Liver (tissue), 9 donors: ENCODE data around the gene ACOT8. TPM values are rescaled to one million over a fixed set of nuclear protein-coding genes. Genes with fewer than 3 reads are reported as not detected.
"Not testable (repeated sequence)": the region's sequence is repeated elsewhere in the genome, so short reads cannot be mapped to it uniquely, and the experiment has no call there.

Source experiments
- DNase-seq: peaks from one replicate; pipeline ENCODE4 v3.0.0-alpha.2; 2017; ENCODE audit warnings: low spot score
- H3K27ac ChIP-seq, 2 donors: one replicate each; pipeline ENCODE4 v1.7.0; 2013; ENCODE audit warnings: inconsistent platforms in 2 of 2, low read length in 2 of 2, control low read depth in 1 of 2, low read depth in 1 of 2, mild to moderate bottlenecking in 1 of 2
- H3K27me3 ChIP-seq, 4 donors: one replicate each; pipeline versions ENCODE4 v1.6.1 to v1.7.0; 2013; ENCODE audit warnings: low read length in 3 of 4, inconsistent platforms in 1 of 4, mild to moderate bottlenecking in 1 of 4, moderate library complexity in 1 of 4; ENCODE audit not compliant: control insufficient read depth in 4 of 4, insufficient read depth in 4 of 4
- H3K36me3 ChIP-seq, 4 donors: one replicate each; pipeline versions ENCODE4 v1.6.1 to v1.7.0; 2013; ENCODE audit warnings: low read length in 3 of 4, mild to moderate bottlenecking in 3 of 4, low read depth in 1 of 4, moderate library complexity in 1 of 4; ENCODE audit not compliant: control insufficient read depth in 4 of 4, insufficient read depth in 3 of 4
- H3K4me1 ChIP-seq, 4 donors: one replicate each; pipeline versions ENCODE4 v1.6.1 to v1.7.0; 2013; ENCODE audit warnings: low read length in 3 of 4, mild to moderate bottlenecking in 3 of 4, moderate library complexity in 1 of 4; ENCODE audit not compliant: control insufficient read depth in 4 of 4, insufficient read depth in 4 of 4
- H3K4me3 ChIP-seq, 3 donors: one replicate each; pipeline versions ENCODE4 v1.6.1 to v1.7.0; 2013; ENCODE audit warnings: low read length in 3 of 3, control low read depth in 1 of 3, low read depth in 1 of 3, mild to moderate bottlenecking in 1 of 3
- H3K9ac ChIP-seq, 2 donors: one replicate each; pipeline ENCODE4 v1.7.0; 2013; ENCODE audit warnings: low read length in 2 of 2, mild to moderate bottlenecking in 2 of 2, moderate library complexity in 2 of 2, control low read depth in 1 of 2, low read depth in 1 of 2
- H3K9me3 ChIP-seq, 4 donors: one replicate each; pipeline versions ENCODE4 v1.6.1 to v1.7.0; 2013; ENCODE audit warnings: low read length in 3 of 4; ENCODE audit not compliant: control insufficient read depth in 4 of 4
- EGR1 ChIP-seq, 2 donors: IDR thresholded peaks; 2 replicates each; pipeline ENCODE4 v1.6.1; 2016 to 2018; ENCODE audit warnings: antibody characterized with exemption in 2 of 2, low read depth in 2 of 2
- FOXA2 ChIP-seq: IDR thresholded peaks from 2 replicates; pipeline ENCODE4 v1.6.1; 2016; ENCODE audit warnings: antibody characterized with exemption
- GABPA ChIP-seq, 2 donors: IDR thresholded peaks in 1 of 2; conservative IDR thresholded peaks in 1 of 2; 2 replicates each; pipeline ENCODE4 v1.6.1; 2016; ENCODE audit warnings: antibody characterized with exemption in 2 of 2, mild to moderate bottlenecking in 1 of 2, moderate library complexity in 1 of 2
- HNF4A ChIP-seq, 2 donors: conservative IDR thresholded peaks; 2 replicates each; pipeline ENCODE4 v1.6.1; 2016; ENCODE audit warnings: antibody characterized with exemption in 2 of 2, mild to moderate bottlenecking in 2 of 2
- RAD21 ChIP-seq, 2 donors: IDR thresholded peaks; 2 replicates each; pipeline ENCODE4 v1.6.1; 2016; ENCODE audit warnings: antibody characterized with exemption in 2 of 2, mild to moderate bottlenecking in 2 of 2
- REST ChIP-seq: IDR thresholded peaks from 2 replicates; pipeline ENCODE4 v1.6.1; 2016; ENCODE audit warnings: antibody characterized with exemption, mild to moderate bottlenecking
- RXRA ChIP-seq, 2 donors: IDR thresholded peaks; 2 replicates each; pipeline ENCODE4 v1.6.1; 2017 to 2018; ENCODE audit warnings: antibody characterized with exemption in 2 of 2, mild to moderate bottlenecking in 1 of 2
- YY1 ChIP-seq: IDR thresholded peaks from 2 replicates; pipeline ENCODE4 v1.6.1; 2016; ENCODE audit warnings: antibody characterized with exemption, mild to moderate bottlenecking
- ZBTB33 ChIP-seq: IDR thresholded peaks from 2 replicates; pipeline ENCODE4 v1.6.1; 2016; ENCODE audit warnings: antibody characterized with exemption
- WGBS: extraction: QIAGEN DNeasy Blood & Tissue Kit; methylation state at CpG from one replicate; pipeline ENCODE4 v1.1.7; 2013; 5-methylcytosine and 5-hydroxymethylcytosine counted together
- polyA plus RNA-seq, 2 donors: library from polyadenylated mRNA; stranded (reverse) in 1 of 2; unstranded in 1 of 2; fragments of 200-250 nt in 1 of 2; fragments of >200 nt in 1 of 2; fragmentation: Nextera tagmentation in 1 of 2; extraction: Ambion mirVana in 1 of 2; gene quantifications; one replicate each; pipeline versions ENCODE4 v1.2.1 to v1.2.3, GENCODE V29; 2013 to 2015
- total RNA-seq, 2 donors: library from RNA; depleted of rRNA; stranded (reverse); fragments of >200 nt; gene quantifications; one replicate each; pipeline ENCODE4 v1.2.3, GENCODE V29; 2014
- donor health status: healthy.
- donor health status: healthy.
- donor health status: healthy.
- donor health status: healthy.
- donor health status: healthy.

Gene ACOT8
- total and polyA plus RNA-seq, 4 donors = 24.4 to 27.1 (median 24.5) TPM

GRCh38 chr20:45878076-45878761 is 21.0 kb upstream of the ACOT8 start:
- Histone ChIP-seq H3K27me3 (no peaks in the 10 kb centered on the region), H3K27ac (no peak overlapping the region), H3K4me1 (peaks cover 0 to 6% (median 4%) of the 10 kb centered on the region in 4 donors), H3K9ac (no peak overlapping the region), H3K9me3 (no peaks in the 10 kb centered on the region), H3K36me3 (peaks cover 6 to 22% (median 12%) of the 10 kb centered on the region in 4 donors), H3K4me3 (no peak overlapping the region)
- TF ChIP-seq HNF4A (conservative IDR thresholded peaks at IDR 0.05) (no peak), FOXA2 (no peak), EGR1 (IDR thresholded peaks at IDR 0.05; ENCODE audit: low read depth in 2 of 2) (no peak), RXRA (IDR thresholded peaks at IDR 0.05) (no peak)
- 94% methylated on average over 13 of the region's 13 CpGs for WGBS
- DNase-seq = peak; percentile 78

GRCh38 chr20:45874576-45874975 is 17.4 kb upstream of the ACOT8 start:
- WGBS = 76% methylated on average over 4 of the region's 4 CpGs
- peaks cover 6 to 15% (median 12%) of the 10 kb centered on the region in 4 donors for H3K36me3 ChIP-seq
- H3K9ac ChIP-seq = no peak overlapping the region
- no peak overlapping the region for H3K4me3 ChIP-seq
- no peak for DNase-seq
- no peaks in the 10 kb centered on the region for H3K27me3 ChIP-seq
- no peak overlapping the region for H3K27ac ChIP-seq
- no peaks in the 10 kb centered on the region for H3K4me1 ChIP-seq
- TF ChIP-seq ZBTB33 (no peak), RAD21 (IDR thresholded peaks at IDR 0.05) (no peak), FOXA2 (no peak), HNF4A (conservative IDR thresholded peaks at IDR 0.05) (no peak), GABPA (IDR thresholded peaks at IDR 0.05 in 1 of 2, conservative IDR thresholded peaks at IDR 0.05 in 1 of 2) (no peak), REST (no peak), YY1 (no peak)
- no peaks in the 10 kb centered on the region for H3K9me3 ChIP-seq

GRCh38 chr20:45874104-45874481 is 16.9 kb upstream of the ACOT8 start:
- H3K9me3 ChIP-seq, DNase-seq, H3K4me1 ChIP-seq, H3K27ac ChIP-seq, H3K9ac ChIP-seq, H3K27me3 ChIP-seq, H3K4me3 ChIP-seq: not testable (repeated sequence)
- peaks cover 6 to 15% (median 12%) of the 10 kb centered on the region in 4 donors for H3K36me3 ChIP-seq
- WGBS = 95% methylated on average over 10 of the region's 10 CpGs
